AG04450 (cell line): Measurements from ENCODE around the gene CYGB. TPM values are rescaled to one million over a fixed set of nuclear protein-coding genes. Genes with fewer than 3 reads are reported as not detected.

Experiments
- CTCF ChIA-PET: fragments of 300-600, 350-600 bp; formaldehyde crosslinking; extraction: SDS; loops from one replicate; lab custom pipeline; 2022; ENCODE audit warnings: antibody characterized with exemption, inconsistent platforms; lab: Charles Lee
- POLR2A ChIA-PET: fragments of 350-600 bp; formaldehyde crosslinking; extraction: SDS; loops from one replicate; lab custom pipeline; 2021; ENCODE audit warnings: antibody characterized with exemption, inconsistent platforms; lab: Yijun Ruan, JAX
- DNase-seq: peaks from one replicate; pipeline ENCODE4 v3.0.0-alpha.2; 2011; ENCODE audit warnings: low read depth, low spot score
- H3K27ac ChIP-seq: one replicate; pipeline ENCODE4 v1.5.1; 2012; ENCODE audit warnings: low read depth, low read length, control low read depth
- H3K27me3 ChIP-seq: one replicate; pipeline ENCODE4 v1.6.0; 2012; ENCODE audit warnings: low read length; ENCODE audit not compliant: control insufficient read depth, insufficient read depth
- H3K4me3 ChIP-seq: 2 replicates; pipeline ENCODE4 v1.5.1; 2011; ENCODE audit warnings: mild to moderate bottlenecking, low read depth, low read length, control low read depth
- H3K9me3 ChIP-seq: 2 replicates; pipeline ENCODE4 v1.5.1; 2012; ENCODE audit warnings: low read length; ENCODE audit not compliant: control insufficient read depth, insufficient read depth
- CTCF ChIP-seq: IDR thresholded peaks from 2 replicates; pipeline ENCODE4 v1.5.1; 2011; ENCODE audit warnings: low read depth, low read length, control low read depth, inconsistent platforms
- polyA plus RNA-seq: library from polyadenylated mRNA; depleted of rRNA; stranded (reverse); fragments of >200 nt; gene quantifications from 2 replicates; pipeline ENCODE4 v1.2.3, GENCODE V29; 2011

The CYGB gene
- polyA plus RNA-seq, 1 experiment = 7.4 TPM

GRCh38 chr17:76542984-76543383 is 5.5 kb upstream of the CYGB start:
- H3K27ac ChIP-seq = no peak overlapping the region
- no peak overlapping the region for H3K4me3 ChIP-seq
- DNase-seq = no peak
- no peaks in the 10 kb centered on the region for H3K9me3 ChIP-seq
- H3K27me3 ChIP-seq = peaks cover 14% of the 10 kb centered on the region
- TF ChIP-seq CTCF = no peak
- ChIA-PET CTCF (interaction anchor here (1.8 to 4.8 kb wide), 2 partner anchors 19 to 81 kb away, joined by 4 to 41 read pairs; no protein-coding TSS in a partner anchor), POLR2A (no interaction called here)

- no peak for TF ChIP-seq CTCF
- no peak for DNase-seq
- ChIA-PET CTCF (interaction anchor here (1.8 to 4.8 kb wide), 2 partner anchors 19 to 81 kb away, joined by 4 to 41 read pairs; no protein-coding TSS in a partner anchor), POLR2A (no interaction called here)
- Histone ChIP-seq H3K27ac (no peak overlapping the region), H3K9me3 (no peaks in the 10 kb centered on the region), H3K27me3 (peaks cover 14% of the 10 kb centered on the region), H3K4me3 (no peak overlapping the region)
Measured at GRCh38 chr17:76542566-76542971, 5.1 kb upstream of the CYGB start.

GRCh38 chr17:76541739-76542454 is 4.4 kb upstream of the CYGB start:
- H3K27ac ChIP-seq = no peak overlapping the region
- H3K27me3 ChIP-seq = peaks cover 16% of the 10 kb centered on the region
- ChIA-PET POLR2A (no interaction called here), CTCF (no interaction called here)
- no peak overlapping the region for H3K4me3 ChIP-seq
- TF ChIP-seq CTCF = no peak
- no peak for DNase-seq
- no peaks in the 10 kb centered on the region for H3K9me3 ChIP-seq

GRCh38 chr17:76540381-76541300 is 3.1 kb upstream of the CYGB start:
- peak; percentile 87 for DNase-seq
- Histone ChIP-seq H3K9me3 (no peaks in the 10 kb centered on the region), H3K4me3 (peak overlapping the region; percentile 47), H3K27me3 (peaks cover 16% of the 10 kb centered on the region), H3K27ac (peak overlapping the region; percentile 11)
- ChIA-PET CTCF (interaction anchor here (1.0 to 2.0 kb wide), 7 partner anchors 9 to 83 kb away, joined by 3 to 8 read pairs (median 5); no protein-coding TSS in a partner anchor), POLR2A (interaction anchor here (0.7 to 1.5 kb wide), 3 partner anchors 11 to 26 kb away, joined by 4 to 8 read pairs (median 5); no protein-coding TSS in a partner anchor)
- TF ChIP-seq CTCF = no peak
